Measurements from ENCODE around the gene PEX6.

DNA sequence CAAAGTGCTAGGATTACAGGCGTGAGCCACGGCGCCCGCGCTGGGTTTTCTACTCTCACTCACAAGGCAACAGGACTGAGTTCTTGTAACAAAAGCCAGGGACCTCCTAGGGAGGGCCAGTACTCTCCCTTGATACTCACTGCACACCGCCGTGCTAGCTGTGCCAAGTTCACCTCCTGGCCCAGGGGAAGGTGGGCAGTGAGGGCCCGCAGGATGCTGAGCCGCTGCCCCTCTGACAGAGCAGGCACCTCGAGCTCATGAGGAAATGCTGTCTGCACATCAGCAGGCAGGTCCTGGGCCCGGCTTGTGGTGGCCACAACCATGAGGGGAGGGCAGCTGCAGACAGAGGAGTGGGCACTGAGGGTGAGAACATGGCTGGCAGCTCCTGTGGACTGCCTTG, 11.8 kb downstream of the PEX6 start:
- TF ChIP-seq EZH2phosphoT487 (IDR thresholded peaks at IDR 0.05; ENCODE audit: borderline replicate concordance, low read depth, low read length) (no peak), CTCF (conservative IDR thresholded peaks at IDR 0.05; ENCODE audit: low read length) (no peak)
